Stimulated activated CD4-positive, alpha-beta T cell treated with anti-CD3 and anti-CD28 coated beads, Interleukin-2, amount 100 ng/mL, for 24 hours (primary cell): ENCODE measurements around the gene PEMT.
A peak's percentile ranks its signal among the peaks of the same experiment; 100 is the strongest.
"Not testable (repeated sequence)": the region's sequence is repeated elsewhere in the genome, so short reads cannot be mapped to it uniquely, and the experiment has no call there.

Source experiments
- DNase-seq, 2 donors: peaks; one replicate each; pipeline ENCODE4 v3.0.0-alpha.2; 2020

The PEMT gene

DNA sequence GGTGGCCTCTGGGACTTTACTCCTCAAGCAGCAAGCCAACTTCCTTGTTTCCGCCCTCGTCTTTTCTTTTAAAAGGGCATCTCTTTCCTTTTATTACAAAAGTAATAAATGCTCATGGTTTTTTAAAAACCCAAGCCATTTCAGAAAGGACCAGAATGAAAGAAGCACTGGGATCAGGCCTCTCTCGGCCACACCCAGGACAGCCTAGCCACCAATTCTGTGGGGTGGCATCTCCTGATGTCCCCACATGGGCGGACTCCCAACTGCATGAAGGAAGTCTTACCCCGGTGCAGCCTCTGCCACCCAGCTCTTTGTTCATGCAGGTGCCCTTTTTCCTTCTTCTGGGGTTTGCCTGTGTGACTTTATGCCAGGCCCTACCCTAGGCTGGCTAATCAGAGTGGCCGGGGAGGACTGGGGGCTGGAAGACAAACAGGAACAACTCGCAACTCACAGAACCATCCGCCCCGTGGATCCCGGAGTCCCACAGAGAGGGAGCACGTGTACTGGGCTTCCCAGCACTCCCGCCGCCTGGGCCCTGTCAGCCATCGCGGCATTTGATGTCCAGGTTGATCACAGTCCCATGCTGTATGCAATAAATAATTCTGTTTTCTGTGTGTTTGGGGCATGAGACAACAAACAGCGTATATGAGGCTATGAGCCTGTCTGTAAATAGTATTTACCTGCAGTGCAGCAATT is 92.8 kb downstream of the PEMT start:
- DNase-seq = no peak

- DNase-seq = no peak
Observed at GRCh38 chr17:17497845-17498520, 93.5 kb downstream of the PEMT start.

DNA sequence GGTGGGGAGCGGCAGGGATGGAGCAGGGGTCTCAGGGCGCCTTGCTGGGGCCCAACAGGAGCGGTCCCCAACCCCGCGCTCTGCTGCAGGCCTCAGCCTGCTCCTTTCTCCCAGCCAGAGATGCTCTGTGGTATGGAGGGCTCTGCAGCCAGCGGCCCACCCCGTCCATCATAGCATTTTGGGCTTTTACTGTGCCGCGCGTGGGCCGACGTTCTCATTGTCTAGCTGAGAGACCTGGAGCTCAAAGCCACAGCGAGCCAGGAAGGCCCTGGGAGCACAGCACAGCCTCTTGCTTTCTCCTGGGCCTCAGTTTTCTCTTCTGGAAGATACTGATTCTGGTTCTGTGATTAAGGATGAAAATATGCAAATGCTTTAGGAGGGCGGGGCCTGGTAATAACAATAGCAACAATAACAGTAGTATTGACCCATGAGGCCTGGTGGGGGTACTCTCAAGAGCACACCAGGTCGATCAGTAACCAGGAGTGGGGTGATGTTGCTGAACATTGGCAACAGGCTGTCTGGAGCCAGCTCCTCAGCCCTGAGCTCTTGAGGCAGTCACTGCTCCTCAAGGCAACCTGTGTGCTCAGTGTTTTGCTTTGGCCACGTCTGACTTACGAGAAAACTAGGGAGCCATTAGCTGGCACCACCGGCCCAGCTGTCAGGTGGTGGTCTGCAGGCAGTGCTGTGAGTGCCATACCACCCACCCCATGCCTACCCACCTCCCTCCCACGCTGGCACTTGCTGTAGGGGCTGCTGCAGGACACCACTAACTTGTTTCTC is 94.3 kb downstream of the PEMT start:
- no peak for DNase-seq

GRCh38 chr17:17496189-17497064 is 95.1 kb downstream of the PEMT start, which contains the start of gene RASD1:
RASD1 (minus strand) TSS chr17:17496395; CDS start chr17:17496181, 214 bp downstream.
- peak; percentile 79 to 86 for DNase-seq

DNA sequence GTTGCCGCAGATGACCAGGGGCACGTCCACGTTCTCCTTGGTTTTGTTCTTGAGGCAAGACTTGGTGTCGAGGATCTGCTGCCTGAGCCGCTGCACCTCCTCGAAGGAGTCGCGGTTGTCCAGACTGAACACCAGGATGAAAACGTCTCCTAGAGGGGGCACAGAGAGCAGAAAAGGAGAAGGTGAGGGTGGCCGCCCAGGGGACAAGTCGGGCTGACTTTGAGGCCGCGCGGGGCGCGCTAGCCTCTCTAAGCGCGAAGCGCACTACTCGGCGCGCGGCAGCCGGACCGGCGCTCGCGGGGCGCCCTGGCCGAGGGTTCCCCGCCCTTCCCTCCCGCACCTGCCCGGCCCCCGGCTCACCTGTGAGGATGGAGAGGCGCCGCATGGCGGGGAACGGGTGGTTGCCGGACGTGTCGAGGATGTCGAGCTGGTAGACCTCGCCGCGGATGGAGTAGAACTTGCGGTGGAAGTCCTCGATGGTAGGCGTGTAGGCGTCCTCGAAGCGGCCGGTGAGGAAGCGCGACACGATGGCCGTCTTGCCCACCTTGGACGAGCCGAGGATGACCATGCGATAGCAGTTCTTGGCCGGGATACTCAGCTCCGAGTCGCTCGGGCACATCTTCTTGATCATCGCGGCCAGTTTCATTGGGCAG is 95.8 kb downstream of the PEMT start:
- peak; percentile 31 to 34 for DNase-seq

GRCh38 chr17:17494870-17495535 is 96.5 kb downstream of the PEMT start:
- peak in 1 of 2 donors; percentile 39 for DNase-seq

- no peak for DNase-seq
Observed at GRCh38 chr17:17494499-17494869, 97.0 kb downstream of the PEMT start.

- no peak for DNase-seq
Observed at GRCh38 chr17:17493986-17494466, 97.5 kb downstream of the PEMT start.

- DNase-seq = no peak
Observed at GRCh38 chr17:17493249-17493985, 98.1 kb downstream of the PEMT start.

- DNase-seq = no peak
Observed at GRCh38 chr17:17492571-17492970, 98.9 kb downstream of the PEMT start.

DNA sequence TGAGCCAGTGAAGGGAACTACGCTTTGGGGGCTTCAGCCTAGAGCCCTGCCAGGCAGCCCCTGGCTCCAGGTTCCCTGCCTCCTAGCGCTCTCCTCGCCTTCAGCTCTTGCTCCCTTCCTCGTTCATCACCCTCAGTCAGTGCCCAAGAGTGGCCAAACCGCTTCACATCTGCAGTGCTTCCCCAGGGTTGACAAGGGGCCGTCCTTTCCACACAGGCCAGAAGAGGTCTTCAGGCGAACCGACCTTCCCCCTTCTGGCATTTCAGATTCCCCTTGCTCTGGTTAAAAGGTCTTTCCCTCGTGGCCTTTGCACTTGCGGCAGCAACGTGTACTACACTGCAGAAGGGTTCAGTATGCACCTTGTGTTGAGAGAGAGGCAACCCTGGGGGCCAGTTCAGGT is 99.4 kb downstream of the PEMT start:
- DNase-seq = no peak

DNA sequence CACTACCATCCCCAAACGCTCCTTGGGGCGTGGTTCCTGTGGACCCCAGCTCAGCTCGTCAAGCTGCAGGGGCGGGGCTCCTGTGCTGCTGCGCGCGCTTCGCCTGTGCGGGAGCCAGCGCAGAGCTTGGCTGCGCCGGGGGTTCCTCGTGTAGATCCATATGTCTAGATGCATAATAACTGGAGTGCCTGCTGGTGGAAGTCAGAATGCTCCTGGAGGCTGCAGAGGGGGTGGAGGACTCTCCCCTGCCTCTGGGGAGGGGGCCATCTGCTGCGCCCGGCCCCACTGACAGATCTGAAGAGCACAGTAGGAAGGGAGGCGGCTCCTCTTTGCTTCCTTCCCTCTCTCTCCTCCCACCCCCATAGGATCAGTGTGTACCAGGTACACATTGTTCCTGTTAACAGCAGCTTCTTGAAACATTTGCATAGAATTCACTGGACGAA is 99.9 kb downstream of the PEMT start:
- no peak for DNase-seq

DNA sequence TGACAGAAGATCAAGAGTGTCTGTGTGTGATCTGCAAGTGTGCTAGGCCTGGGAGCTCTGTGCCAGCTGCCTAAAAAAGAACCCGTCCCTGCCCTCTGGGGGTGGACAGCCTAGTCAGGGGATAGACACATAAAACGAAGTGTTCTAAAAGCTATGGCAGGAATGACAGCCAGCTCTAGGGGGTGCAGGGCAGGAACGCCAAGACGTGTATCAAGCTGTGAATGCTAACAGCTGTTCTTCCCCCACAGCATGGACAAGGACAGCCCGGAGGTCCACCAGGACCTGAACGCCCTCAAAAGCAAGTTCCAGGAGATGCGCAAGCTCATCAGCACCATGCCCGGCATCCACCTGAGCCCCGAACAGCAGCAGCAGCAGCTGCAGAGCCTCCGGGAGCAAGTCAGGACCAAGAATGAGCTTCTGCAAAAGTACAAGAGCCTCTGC is 100.5 kb downstream of the PEMT start:
- no peak for DNase-seq

- DNase-seq = no peak
Observed at GRCh38 chr17:17487998-17488397, 103.5 kb downstream of the PEMT start.

- not testable (repeated sequence) for DNase-seq
Observed at GRCh38 chr17:17486416-17486815, 105.1 kb downstream of the PEMT start.

DNA sequence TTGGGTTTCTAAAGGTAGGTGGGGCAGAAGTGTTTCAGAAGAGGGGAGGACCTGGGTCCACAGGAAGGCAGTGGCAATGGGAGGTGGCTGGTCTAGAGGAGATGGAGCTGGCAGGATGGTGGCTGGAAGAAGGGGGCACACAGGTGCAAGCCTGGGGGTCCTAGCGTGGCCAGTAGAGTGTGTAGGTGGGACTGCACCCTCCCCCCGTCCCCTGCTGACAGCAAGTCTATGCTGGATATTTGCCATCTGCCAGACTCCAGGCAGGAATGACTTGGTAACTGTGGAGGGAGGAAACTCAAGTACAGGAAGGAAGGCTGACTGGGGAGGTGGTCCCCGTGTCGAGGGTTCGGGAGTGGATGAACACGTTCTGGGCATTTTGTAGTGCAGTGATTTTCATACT is 106.1 kb downstream of the PEMT start:
- DNase-seq = no peak

GRCh38 chr17:17484451-17484899 is 107.0 kb downstream of the PEMT start:
- DNase-seq = peak; percentile 36 to 57

DNA sequence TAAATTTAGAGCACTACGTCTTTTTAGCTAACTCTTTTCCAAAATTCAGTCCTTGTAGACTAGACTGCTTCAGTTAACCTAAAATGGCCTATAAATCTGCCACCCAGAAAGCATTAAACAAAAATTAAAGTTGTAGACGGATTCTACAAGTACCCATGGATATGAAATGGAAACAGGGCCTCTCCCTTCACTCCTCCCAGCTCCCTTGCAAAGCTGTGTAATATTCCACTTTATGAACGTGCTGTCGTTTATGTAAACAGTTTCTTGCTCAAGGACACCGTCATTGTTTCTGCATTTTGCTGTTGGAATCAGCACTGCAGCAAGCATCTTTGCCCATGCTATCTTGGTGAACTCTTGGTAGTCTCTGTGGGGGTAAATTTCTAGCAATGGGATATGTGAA is 109.6 kb downstream of the PEMT start:
- no peak for DNase-seq

DNA sequence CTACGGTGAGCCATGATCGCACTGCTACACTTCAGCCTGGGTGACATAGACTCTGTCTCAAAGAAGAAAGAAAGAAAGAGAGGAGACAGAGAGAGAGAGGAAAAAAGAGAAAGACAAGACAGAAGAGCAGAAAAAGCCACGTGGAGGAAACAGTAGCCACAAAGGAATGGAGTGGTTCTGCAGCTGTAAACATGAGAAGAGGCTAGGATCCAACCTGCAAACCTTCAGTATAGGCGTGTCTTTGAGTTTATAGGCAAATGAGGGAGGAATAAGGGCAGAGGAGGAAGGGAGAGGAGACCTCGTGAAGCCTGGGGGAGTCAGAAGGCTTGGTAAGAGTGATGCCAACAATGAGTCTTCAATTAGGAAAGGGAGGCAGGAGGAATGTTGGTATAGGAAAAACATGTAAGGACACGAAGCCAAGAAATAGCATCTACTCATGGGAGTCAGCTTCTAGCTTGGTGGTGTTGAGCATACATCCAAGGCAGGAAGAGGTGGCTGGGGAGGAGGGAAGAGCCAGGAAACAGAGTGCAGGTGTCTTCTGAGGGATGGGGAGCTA is 110.8 kb downstream of the PEMT start:
- DNase-seq = no peak

- DNase-seq = no peak
Observed at GRCh38 chr17:17479209-17479608, 112.3 kb downstream of the PEMT start.
